Neuronal stem cell (in vitro differentiated cells): ENCODE measurements around the gene GLIS1.

Experiments used
- DNase-seq: peaks from one replicate; pipeline ENCODE4 v3.0.0-alpha.2; 2013; ENCODE audit warnings: low spot score
- H2AFZ ChIP-seq: one replicate; pipeline ENCODE4 v1.6.1; 2013; ENCODE audit warnings: mild to moderate bottlenecking, low read length, inconsistent platforms
- H2AK5ac ChIP-seq: 2 replicates; pipeline ENCODE4 v1.6.1; 2013; ENCODE audit warnings: low read depth, mild to moderate bottlenecking, inconsistent platforms, low read length, moderate library complexity, mixed read lengths
- H2BK120ac ChIP-seq: 2 replicates; pipeline ENCODE4 v1.6.1; 2013; ENCODE audit warnings: low read depth, mild to moderate bottlenecking, inconsistent platforms, low read length, moderate library complexity, mixed read lengths
- H2BK12ac ChIP-seq: one replicate; pipeline ENCODE4 v1.6.1; 2013; ENCODE audit warnings: low read length, inconsistent platforms
- H2BK15ac ChIP-seq: 2 replicates; pipeline ENCODE4 v1.6.1; 2013; ENCODE audit warnings: mild to moderate bottlenecking, low read length, inconsistent platforms, mixed read lengths
- H2BK5ac ChIP-seq: one replicate; pipeline ENCODE4 v1.6.1; 2013; ENCODE audit warnings: inconsistent platforms, mild to moderate bottlenecking, low read length, moderate library complexity
- H3K14ac ChIP-seq: one replicate; pipeline ENCODE4 v1.6.1; 2013; ENCODE audit warnings: low read length, inconsistent platforms
- H3K18ac ChIP-seq: 2 replicates; pipeline ENCODE4 v1.6.1; 2013; ENCODE audit warnings: low read length, inconsistent platforms
- H3K23ac ChIP-seq: 2 replicates; pipeline ENCODE4 v1.6.1; 2013; ENCODE audit warnings: low read depth, mild to moderate bottlenecking, mixed read lengths, low read length, inconsistent platforms; ENCODE audit not compliant: poor library complexity
- H3K27ac ChIP-seq: replicated peaks from 3 replicates; pipeline ENCODE4 v1.5.1; 2013; ENCODE audit warnings: low read length, inconsistent platforms
- H3K27me3 ChIP-seq, 3 experiments: 2 replicates each; pipeline ENCODE4 v1.6.1; 2013; ENCODE audit warnings: low read length in 3 of 3, mild to moderate bottlenecking in 2 of 3, inconsistent platforms in 1 of 3, low read depth in 1 of 3, mixed read lengths in 1 of 3, moderate library complexity in 1 of 3; ENCODE audit not compliant: control insufficient read depth in 3 of 3, insufficient read depth in 3 of 3
- H3K36me3 ChIP-seq, 2 donors: replicated peaks in 1 of 2; 2 replicates each; pipeline ENCODE4 v1.6.1; 2013; ENCODE audit warnings: low read length in 2 of 2; ENCODE audit not compliant: control insufficient read depth in 2 of 2, insufficient read depth in 2 of 2
- H3K4ac ChIP-seq: 2 replicates; pipeline ENCODE4 v1.6.1; 2013; ENCODE audit warnings: inconsistent platforms, mild to moderate bottlenecking, low read length, moderate library complexity
- H3K4me1 ChIP-seq, 2 donors: 1 replicate in 1 of 2; 2 replicates in 1 of 2; pipeline ENCODE4 v1.6.1; 2013; ENCODE audit warnings: low read length in 2 of 2, low read depth in 1 of 2; ENCODE audit not compliant: control insufficient read depth in 2 of 2, insufficient read depth in 1 of 2
- H3K4me2 ChIP-seq: one replicate; pipeline ENCODE4 v1.6.1; 2013; ENCODE audit warnings: mild to moderate bottlenecking, low read length, inconsistent platforms; ENCODE audit not compliant: insufficient read depth, poor library complexity, severe bottlenecking
- H3K4me3 ChIP-seq, 2 donors: 2 replicates each; pipeline ENCODE4 v1.5.1; 2013; ENCODE audit warnings: low read length in 2 of 2, mild to moderate bottlenecking in 2 of 2, inconsistent platforms in 1 of 2, moderate library complexity in 1 of 2
- H3K79me1 ChIP-seq: one replicate; pipeline ENCODE4 v1.6.1; 2013; ENCODE audit warnings: low read depth, mild to moderate bottlenecking, inconsistent platforms, low read length, moderate library complexity
- H3K9ac ChIP-seq: one replicate; pipeline ENCODE4 v1.6.1; 2013; ENCODE audit warnings: mild to moderate bottlenecking, low read depth, low read length, inconsistent platforms; ENCODE audit not compliant: poor library complexity
- H3K9me3 ChIP-seq, 2 donors: replicated peaks in 1 of 2; 2 replicates each; pipeline versions ENCODE3 to v1.6.1; 2013; ENCODE audit warnings: low read length in 2 of 2, mild to moderate bottlenecking in 2 of 2, inconsistent platforms in 1 of 2, low read depth in 1 of 2, mixed read lengths in 1 of 2, moderate library complexity in 1 of 2; ENCODE audit not compliant: control insufficient read depth in 2 of 2, insufficient read depth in 1 of 2
- H4K8ac ChIP-seq: one replicate; pipeline ENCODE4 v1.6.1; 2013; ENCODE audit warnings: low read depth, mild to moderate bottlenecking, inconsistent platforms, low read length, moderate library complexity
- H4K91ac ChIP-seq: one replicate; pipeline ENCODE4 v1.6.1; 2013; ENCODE audit warnings: low read length, low read depth, mild to moderate bottlenecking, inconsistent platforms; ENCODE audit not compliant: poor library complexity
- WGBS, 2 donors: extraction: QIAGEN DNeasy Blood & Tissue Kit; methylation state at CpG; one replicate each; pipeline ENCODE4 v1.1.7; 2013; ENCODE audit warnings: missing lambda C conversion rate in 2 of 2, mixed read lengths in 1 of 2; ENCODE audit not compliant: insufficient read length in 2 of 2, insufficient replicate concordance in 1 of 2; ENCODE audit errors: extremely low coverage in 2 of 2; 5-methylcytosine and 5-hydroxymethylcytosine counted together

GLIS1 gene

GRCh38 chr1:53579221-53580008 lies 159.5 kb downstream of the GLIS1 start:
- Histone ChIP-seq H3K36me3 (no peaks in the 10 kb centered on the region), H4K91ac (peak overlapping the region; percentile 83), H3K18ac (peak overlapping the region; percentile 71), H2AFZ (no peak overlapping the region), H3K9ac (no peak overlapping the region), H3K4ac (no peak overlapping the region), H3K23ac (peak overlapping the region; percentile 14), H2BK120ac (no peak overlapping the region), H2AK5ac (no peak overlapping the region), H2BK5ac (no peak overlapping the region), H3K9me3 (no peaks in the 10 kb centered on the region), H3K4me1 (peaks cover 4 to 12% of the 10 kb centered on the region in 2 donors), H3K27me3 (peaks cover 0 to 14% (median 0%) of the 10 kb centered on the region in 3 experiments), H4K8ac (no peak overlapping the region), H2BK15ac (no peak overlapping the region), H2BK12ac (peak overlapping the region; percentile 73), H3K14ac (no peak overlapping the region), H3K79me1 (no peaks in the 10 kb centered on the region), H3K4me2 (no peak overlapping the region), H3K4me3 (no peak overlapping the region), H3K27ac (no peak overlapping the region)
- WGBS, 2 donors = no CpG with 5 or more reads among the region's 16 CpGs
- DNase-seq = no peak

GRCh38 chr1:53578358-53578757 lies 160.6 kb downstream of the GLIS1 start:
- Histone ChIP-seq H3K18ac (no peak overlapping the region), H2BK5ac (no peak overlapping the region), H3K27me3 (peaks cover 0 to 18% (median 0%) of the 10 kb centered on the region in 3 experiments), H3K4ac (no peak overlapping the region), H4K91ac (no peak overlapping the region), H4K8ac (no peak overlapping the region), H2BK15ac (no peak overlapping the region), H3K23ac (no peak overlapping the region), H2AFZ (no peak overlapping the region), H3K14ac (no peak overlapping the region), H3K4me1 (peaks cover 4 to 14% of the 10 kb centered on the region in 2 donors), H2BK120ac (no peak overlapping the region), H3K79me1 (no peaks in the 10 kb centered on the region), H3K27ac (no peak overlapping the region), H3K4me3 (no peak overlapping the region), H3K9ac (no peak overlapping the region), H3K36me3 (no peaks in the 10 kb centered on the region), H2AK5ac (no peak overlapping the region), H2BK12ac (no peak overlapping the region), H3K9me3 (no peaks in the 10 kb centered on the region), H3K4me2 (no peak overlapping the region)
- WGBS, 2 donors = no CpG with 5 or more reads among the region's 3 CpGs
- DNase-seq = no peak

DNA sequence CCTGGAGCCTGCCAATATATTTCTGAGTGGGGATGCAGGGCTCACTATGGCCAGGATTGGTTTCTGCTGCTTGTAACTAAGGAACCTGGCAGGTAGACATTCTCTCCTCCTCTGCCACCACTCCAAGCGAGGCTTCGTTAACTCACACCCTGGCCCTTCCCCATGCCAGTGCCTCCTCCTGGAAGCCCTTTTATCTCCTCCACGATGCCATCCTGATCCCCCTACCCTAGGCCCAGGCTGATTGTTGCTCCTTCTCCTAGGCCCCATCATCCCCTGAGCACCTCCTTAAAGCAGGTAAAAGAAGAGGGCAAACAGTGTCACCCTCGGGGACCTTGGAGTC lies 161.2 kb downstream of the GLIS1 start:
- Histone ChIP-seq H3K4me1 (peaks cover 4 to 16% of the 10 kb centered on the region in 2 donors), H3K9ac (no peak overlapping the region), H3K18ac (peak overlapping the region; percentile 32), H4K91ac (no peak overlapping the region), H3K9me3 (no peaks in the 10 kb centered on the region), H3K14ac (no peak overlapping the region), H3K4me3 (no peak overlapping the region), H2BK12ac (no peak overlapping the region), H2AFZ (no peak overlapping the region), H3K27me3 (peaks cover 0 to 21% (median 0%) of the 10 kb centered on the region in 3 experiments), H4K8ac (no peak overlapping the region), H2BK120ac (no peak overlapping the region), H3K4me2 (no peak overlapping the region), H3K36me3 (no peaks in the 10 kb centered on the region), H3K23ac (no peak overlapping the region), H3K27ac (no peak overlapping the region), H2AK5ac (peak overlapping the region; percentile 12), H2BK15ac (no peak overlapping the region), H3K4ac (no peak overlapping the region), H3K79me1 (no peaks in the 10 kb centered on the region), H2BK5ac (no peak overlapping the region)
- no CpG with 5 or more reads among the region's 4 CpGs for WGBS, 2 donors
- DNase-seq = no peak

DNA sequence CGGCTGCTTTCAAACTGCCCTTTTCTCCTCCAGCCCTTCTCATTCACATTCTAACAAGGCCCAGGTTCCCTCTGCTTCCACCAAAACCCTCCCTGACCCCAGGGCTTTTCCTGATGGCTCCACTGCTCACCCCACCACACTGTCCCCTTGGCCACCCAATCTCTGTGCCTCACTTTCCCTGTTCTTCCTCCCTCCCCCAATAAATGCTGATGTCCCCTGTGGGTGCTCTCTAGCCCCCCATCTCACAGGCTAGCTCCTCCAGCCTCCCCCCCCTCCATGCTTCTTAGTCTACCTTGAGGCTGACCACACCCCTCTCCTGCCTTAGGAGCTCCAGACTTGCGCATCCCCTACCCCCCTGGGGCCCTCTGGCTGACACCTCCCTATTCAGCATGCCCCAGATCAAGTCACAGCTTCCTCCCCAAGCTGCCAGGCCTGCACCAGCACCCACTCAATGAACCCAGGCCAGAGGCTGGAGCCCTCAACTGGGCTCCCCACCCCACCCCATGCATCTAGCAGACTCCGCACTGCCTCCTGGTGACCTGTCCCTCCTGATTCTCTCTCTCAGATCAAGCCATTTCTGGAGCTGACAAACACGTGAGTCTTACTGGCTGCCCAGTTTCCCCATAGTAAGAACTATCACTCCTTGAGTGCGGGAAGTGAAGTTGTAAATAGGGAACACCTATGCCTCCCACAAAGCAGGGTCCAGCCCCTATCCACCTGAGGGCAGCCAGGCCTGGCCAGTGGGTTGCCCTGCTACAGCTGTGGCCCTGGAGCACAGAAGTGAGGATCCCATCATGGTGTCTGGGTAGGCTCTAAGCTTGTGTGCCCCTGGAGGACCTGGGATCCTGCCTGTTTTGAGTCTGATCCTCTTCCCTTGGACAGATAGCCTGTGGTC lies 161.9 kb downstream of the GLIS1 start:
- Histone ChIP-seq H3K9me3 (no peaks in the 10 kb centered on the region), H3K4me3 (no peak overlapping the region), H3K23ac (peak overlapping the region; percentile 37), H2BK120ac (no peak overlapping the region), H3K4ac (no peak overlapping the region), H3K18ac (peak overlapping the region; percentile 44), H3K27me3 (peaks cover 0 to 24% (median 0%) of the 10 kb centered on the region in 3 experiments), H3K36me3 (no peaks in the 10 kb centered on the region), H3K9ac (no peak overlapping the region), H4K8ac (no peak overlapping the region), H2BK15ac (peak overlapping the region; percentile 42), H3K4me1 (peaks cover 4 to 21% of the 10 kb centered on the region in 2 donors), H4K91ac (no peak overlapping the region), H2AK5ac (peak overlapping the region; percentile 12), H3K14ac (no peak overlapping the region), H3K27ac (no peak overlapping the region), H2BK12ac (no peak overlapping the region), H2BK5ac (no peak overlapping the region), H2AFZ (no peak overlapping the region), H3K79me1 (no peaks in the 10 kb centered on the region), H3K4me2 (no peak overlapping the region)
- no CpG with 5 or more reads among the region's 5 CpGs for WGBS, 2 donors
- DNase-seq = no peak
